NCI-H2029 (cell line): ENCODE results near the gene HS6ST2.

Experiments used
- DNase-seq: peaks from one replicate; lab custom pipeline; 2025; lab: John Stamatoyannopoulos, UW

HS6ST2 gene

GRCh38 chrX:132790329-132790728, 168.1 kb downstream of the HS6ST2 start:
- DNase-seq: no peak

GRCh38 chrX:132786217-132786616, 172.2 kb downstream of the HS6ST2 start:
- no peak for DNase-seq

- no peak for DNase-seq
Observed at GRCh38 chrX:132778917-132779316, 179.5 kb downstream of the HS6ST2 start.

GRCh38 chrX:132776486-132777210, 181.8 kb downstream of the HS6ST2 start:
- no peak for DNase-seq

- no peak for DNase-seq
Observed at GRCh38 chrX:132775263-132775823, 183.1 kb downstream of the HS6ST2 start.

DNA sequence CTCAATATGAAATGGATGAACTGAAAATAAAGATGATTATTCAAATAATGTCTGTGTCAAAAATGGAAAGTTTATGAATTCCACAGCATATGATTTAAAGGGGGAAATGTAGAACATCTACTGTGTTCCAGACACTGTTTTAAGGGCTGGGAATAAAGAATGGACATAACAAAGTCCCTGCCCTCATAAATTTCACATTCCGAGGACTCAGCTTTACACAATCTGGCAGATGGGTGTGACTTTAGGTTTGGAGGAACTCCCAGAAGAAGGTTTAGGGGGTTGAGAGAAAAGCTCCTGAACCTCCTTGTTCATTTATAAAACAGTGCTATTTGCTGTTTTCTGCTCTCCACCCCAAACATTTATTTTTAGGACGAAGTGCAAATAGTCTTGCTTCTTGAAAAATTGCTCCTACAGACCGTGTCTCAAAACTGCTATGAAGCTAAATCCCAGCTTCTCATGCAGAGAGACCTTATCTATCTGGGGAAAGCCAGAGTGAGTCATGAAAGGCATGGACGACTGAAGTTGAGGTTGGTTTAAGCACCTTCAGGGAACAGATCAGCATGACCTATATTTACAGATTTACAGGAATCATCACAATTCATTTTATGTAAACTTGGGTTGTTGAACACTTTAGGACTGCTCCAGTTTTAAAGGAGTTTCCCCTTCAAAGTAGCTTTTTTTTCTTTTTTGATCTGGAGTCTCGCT, 184.3 kb downstream of the HS6ST2 start:
- DNase-seq: no peak

DNA sequence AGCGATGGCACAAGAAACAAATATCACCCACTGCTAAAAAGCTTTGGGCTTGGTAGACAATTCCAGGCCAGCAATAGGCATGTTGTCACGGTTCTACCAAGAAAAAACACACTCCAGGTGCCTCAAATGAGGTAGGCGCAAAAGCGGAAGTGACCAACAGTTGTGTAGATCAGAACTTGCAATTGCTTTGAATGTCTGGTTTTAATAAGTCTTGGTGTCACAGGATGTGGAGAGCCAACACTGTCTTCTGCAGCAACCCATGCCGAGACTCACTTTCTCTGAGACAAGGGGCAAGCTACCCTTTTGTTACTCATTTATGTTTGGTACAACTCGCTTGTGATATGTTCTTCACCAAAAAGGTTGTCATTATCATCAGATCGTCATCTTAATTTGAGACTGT, 188.8 kb downstream of the HS6ST2 start:
- no peak for DNase-seq

DNA sequence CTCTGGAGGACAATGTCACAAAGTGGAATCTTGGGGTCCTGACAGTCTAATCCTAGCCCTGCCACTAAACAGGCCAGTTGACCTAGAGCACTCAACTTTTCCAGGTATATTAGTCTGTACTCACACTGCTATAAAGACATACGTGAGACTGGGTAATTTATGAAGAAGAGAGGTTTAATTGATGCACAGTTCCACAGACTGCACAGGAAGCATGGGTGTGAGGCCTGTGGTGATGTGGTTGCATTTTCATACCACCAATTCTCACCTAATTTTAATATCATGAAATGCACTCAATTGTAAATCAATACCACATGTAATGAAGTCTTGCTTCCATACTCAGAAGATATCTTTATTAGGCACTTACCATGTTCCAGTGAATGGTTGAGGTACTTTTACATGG, 192.0 kb downstream of the HS6ST2 start:
- DNase-seq: no peak

- DNase-seq: no peak
Observed at GRCh38 chrX:132763528-132763927, 194.9 kb downstream of the HS6ST2 start.

- DNase-seq: no peak
Observed at GRCh38 chrX:132758759-132759158, 199.7 kb downstream of the HS6ST2 start.

DNA sequence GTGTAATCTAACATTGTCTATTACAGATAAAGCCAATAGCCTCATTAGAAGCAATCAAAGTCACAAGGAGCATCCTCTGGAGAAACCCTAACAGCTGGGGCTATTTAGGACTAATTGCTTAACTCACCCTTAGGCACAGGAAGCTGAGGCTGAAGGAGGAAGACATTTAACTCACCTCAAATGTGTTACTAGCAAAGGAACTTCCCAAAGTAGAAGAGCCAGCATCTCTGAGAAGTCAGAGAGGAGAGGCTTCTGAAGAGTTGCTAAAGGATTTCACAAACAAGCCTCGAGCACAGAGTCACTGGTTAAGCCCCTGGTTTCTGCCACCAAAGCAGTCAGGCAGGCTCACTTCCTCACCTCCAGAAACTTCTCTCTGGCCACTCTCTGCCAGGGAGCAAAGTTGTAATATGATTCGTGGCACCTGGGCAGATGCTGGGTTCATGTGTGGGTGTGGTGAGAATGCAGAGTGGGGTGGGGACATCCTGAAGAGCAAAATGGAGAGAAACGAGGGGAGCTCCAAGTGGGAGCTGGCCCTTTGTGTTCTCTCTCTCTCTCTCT, 201.3 kb downstream of the HS6ST2 start:
- no peak for DNase-seq

- DNase-seq: no peak
Observed at GRCh38 chrX:132756439-132756838, 202.0 kb downstream of the HS6ST2 start.

DNA sequence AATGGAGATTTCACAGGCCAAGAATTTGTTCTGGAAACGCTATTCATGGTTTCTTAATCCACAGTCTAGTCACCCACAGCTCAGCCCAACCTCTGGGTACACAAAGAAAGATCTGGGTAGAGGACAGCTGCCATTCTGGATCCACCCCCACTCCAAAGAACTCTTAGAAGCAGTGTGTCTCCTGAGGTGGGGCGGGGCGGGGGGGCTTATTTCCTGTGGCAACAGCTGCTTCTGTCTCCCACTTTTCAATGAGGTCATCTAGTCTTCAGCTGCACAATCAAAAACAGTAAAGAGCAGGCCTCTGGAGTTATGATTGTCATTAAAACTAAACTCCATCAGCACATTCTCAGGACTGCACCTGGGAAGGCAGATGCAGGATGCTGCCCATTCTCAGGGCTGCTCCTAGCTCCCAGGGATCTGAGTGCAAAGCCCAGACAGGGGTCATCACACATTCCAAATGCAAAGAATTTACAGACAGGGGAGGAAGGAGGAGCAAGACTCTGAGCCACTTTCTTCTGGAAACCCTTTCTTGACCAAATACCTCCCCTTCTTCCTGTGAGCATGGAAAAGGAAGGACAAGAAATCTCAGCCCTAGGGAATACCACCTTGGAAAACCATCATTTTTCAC, 207.3 kb downstream of the HS6ST2 start:
- DNase-seq: no peak

GRCh38 chrX:132750331-132751062, 207.9 kb downstream of the HS6ST2 start:
- no peak for DNase-seq

DNA sequence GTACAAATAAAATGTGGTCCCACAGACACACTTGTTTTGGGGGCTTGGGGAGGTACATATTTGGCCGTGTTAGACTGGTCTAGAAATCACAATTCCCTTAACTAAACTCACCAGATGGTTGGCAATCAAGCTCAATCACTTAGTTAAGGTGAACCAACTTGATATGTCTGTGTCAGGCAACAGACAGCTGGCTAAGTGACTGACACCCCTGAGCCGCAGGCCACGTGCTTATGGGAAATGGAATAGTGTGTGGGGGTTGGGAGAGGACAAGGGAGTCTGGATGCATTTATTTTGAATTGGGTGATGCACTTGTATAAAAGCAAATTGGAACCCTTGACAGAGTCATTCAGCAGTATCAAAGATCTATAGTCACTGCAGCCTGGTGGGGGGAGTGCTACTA, 209.0 kb downstream of the HS6ST2 start:
- no peak for DNase-seq

DNA sequence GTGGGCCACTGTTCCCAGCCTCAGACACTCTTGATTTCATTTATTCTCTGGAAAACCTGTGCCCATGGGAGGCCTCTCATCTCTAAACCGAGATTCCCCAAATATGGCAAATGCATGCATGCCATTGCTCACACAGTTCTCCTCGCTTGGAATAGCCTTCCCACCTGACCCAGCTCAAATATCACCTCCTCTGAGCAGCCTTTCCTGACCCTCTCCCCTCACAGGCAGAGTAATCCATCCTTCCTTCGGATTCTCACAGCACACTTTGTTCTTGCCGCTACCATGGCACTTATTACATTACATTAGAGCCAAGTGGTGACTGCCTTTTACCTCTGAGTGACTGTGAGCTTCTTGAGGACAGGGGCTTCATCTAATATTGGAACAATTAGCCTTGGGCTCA, 209.5 kb downstream of the HS6ST2 start:
- DNase-seq: no peak

DNA sequence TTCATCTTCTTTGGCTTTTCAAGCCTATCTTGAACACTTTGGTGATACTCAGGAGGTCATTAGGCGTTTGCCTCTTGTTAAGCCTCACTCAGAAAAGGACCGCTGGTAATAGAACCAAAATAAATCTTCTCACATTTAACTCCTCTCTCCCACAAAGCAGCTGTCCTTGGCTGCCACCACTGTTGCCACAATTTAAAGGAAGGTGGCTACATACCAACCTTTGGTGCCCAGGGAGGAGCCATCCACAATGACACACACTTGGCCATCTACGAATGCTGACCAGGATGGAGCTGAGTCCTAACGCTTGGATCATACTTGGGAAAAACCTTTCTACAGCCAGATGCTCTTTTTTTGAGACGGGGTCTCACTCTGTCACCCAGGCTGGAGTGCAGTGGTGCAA, 210.2 kb downstream of the HS6ST2 start:
- no peak for DNase-seq

DNA sequence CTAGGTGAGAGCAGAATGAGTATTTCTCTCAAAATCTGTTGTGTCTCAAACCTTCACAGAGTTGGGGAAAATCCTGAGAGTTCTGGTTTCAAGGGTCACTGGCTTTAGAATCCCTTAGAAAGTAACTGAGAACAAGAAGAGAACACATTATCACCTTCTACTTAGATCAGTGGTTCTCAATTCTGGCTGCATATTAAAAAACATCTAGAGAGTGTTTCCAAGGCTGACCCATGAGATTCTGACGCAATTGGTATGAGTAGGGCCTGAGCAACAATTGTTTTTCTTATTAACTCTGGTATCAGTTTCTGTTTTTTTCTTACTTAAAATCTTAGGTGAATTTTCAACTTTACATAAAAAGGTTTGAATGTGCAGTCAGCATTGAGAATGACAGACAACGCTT, 212.8 kb downstream of the HS6ST2 start:
- DNase-seq: no peak

DNA sequence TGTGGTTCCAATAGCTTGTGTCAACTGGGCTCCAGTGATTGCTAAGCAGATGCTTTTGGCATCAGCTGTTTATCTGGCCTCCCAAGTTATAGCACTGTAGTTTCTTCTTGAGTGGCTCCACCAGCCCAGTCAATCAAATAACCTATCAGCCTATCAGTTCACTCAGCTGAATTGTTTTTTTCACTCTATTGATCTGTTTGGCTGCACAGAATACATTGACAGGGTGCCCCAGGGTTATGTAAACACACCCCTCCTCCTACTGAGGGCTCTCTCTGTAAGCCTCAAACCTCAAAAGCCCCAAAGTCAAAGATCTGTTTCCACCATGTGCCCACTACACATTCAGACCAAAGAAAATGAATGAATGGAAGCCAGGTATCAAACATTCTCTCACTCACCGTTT, 214.0 kb downstream of the HS6ST2 start:
- no peak for DNase-seq

DNA sequence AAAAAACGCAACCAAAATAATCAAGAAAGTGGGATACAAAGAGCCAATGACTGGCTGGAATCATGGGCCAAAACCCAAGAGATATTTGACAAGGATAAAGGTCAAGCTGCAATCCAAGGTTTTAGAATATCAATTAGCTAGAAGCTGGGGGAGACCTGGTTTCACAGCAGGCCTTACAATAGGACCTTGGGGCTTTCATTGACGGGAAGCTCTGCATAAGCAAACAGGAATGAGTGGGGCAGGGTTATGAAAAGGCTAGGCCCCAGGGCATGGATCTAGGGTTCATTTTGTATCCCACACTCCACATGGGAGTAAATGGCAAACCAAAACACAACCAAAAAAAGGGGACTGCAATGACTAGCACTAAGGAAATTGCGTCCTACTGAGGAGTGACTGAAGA, 215.3 kb downstream of the HS6ST2 start:
- no peak for DNase-seq

DNA sequence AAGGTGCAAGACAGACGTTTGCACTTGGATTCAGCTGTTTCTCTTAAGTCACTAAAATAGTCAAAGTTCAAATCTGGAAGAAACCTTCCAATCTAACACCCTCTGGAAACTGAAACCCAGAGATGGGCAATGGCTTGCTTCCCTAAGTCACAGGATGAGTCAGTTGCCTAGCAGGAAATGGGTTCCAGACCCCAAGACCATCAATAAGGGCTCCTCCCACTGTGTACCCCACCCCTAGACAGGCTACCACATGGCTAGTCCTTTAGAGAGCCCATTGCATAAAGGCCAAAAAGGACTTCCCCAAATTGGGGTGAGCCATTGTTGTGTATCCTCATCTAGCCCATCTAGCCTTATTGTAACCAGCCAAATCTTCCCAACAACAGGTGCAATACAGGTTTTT, 216.2 kb downstream of the HS6ST2 start:
- no peak for DNase-seq

GRCh38 chrX:132741689-132742088, 216.7 kb downstream of the HS6ST2 start:
- DNase-seq: no peak
